Tibial artery (tissue), 4 donors: ENCODE data around the gene SMKR1.

ENCODE experiments used
- DNase-seq, 2 donors: peaks; one replicate each; pipeline ENCODE4 v3.0.0-alpha.2; 2019
- H3K27ac ChIP-seq, 2 donors: fragments of 200-600 bp; sonication (generic) in 1 of 2; 1 replicate in 1 of 2; 2 replicates in 1 of 2; pipeline ENCODE4 v1.5.1; 2018 to 2019; ENCODE audit warnings: mild to moderate bottlenecking in 1 of 2
- H3K27me3 ChIP-seq, 2 donors: fragments of 200-600 bp; sonication (generic) in 1 of 2; one replicate each; pipeline versions ENCODE4 v1.5.1 to v1.6.0; 2016 to 2019
- H3K36me3 ChIP-seq, 3 donors: fragments of 200-600 bp; sonication (generic) in 2 of 3; one replicate each; pipeline ENCODE4 v1.5.1; 2016 to 2019; ENCODE audit warnings: mild to moderate bottlenecking in 2 of 3
- H3K4me1 ChIP-seq, 4 donors: fragments of 200-600 bp; sonication (generic) in 2 of 4; 1 replicate in 3 of 4; 2 replicates in 1 of 4; pipeline ENCODE4 v1.5.1; 2016 to 2019
- H3K4me3 ChIP-seq, 2 donors: fragments of 200-600 bp; sonication (generic) in 1 of 2; 1 replicate in 1 of 2; 2 replicates in 1 of 2; pipeline ENCODE4 v1.5.1; 2018 to 2019; ENCODE audit warnings: mild to moderate bottlenecking in 2 of 2
- H3K9me3 ChIP-seq, 3 donors: fragments of 200-600 bp; sonication (generic) in 1 of 3; one replicate each; pipeline ENCODE4 v1.5.1; 2016 to 2019
- CTCF ChIP-seq, 2 experiments: fragments of 200-600 bp in 1 of 2; fragments of 450-650 bp in 1 of 2; IDR thresholded peaks; one replicate each; pipeline ENCODE4 v1.5.1; 2017 to 2019; ENCODE audit warnings: antibody characterized with exemption in 2 of 2, mild to moderate bottlenecking in 1 of 2, moderate library complexity in 1 of 2
- intact Hi-C: fragments of 100-400 bp; cut with DNase I; formaldehyde crosslinking; loops from one replicate; pipeline ENCODE4 v1.15.0; 2023; ENCODE audit warnings: low total_unique reads

Gene SMKR1

GRCh38 chr7:129499999-129500398 lies 2.3 kb upstream of the SMKR1 start:
- H3K36me3 ChIP-seq: no peaks in the 10 kb centered on the region
- H3K4me3 ChIP-seq: no peak overlapping the region
- TF ChIP-seq CTCF (IDR thresholded peaks at IDR 0.05): no peak
- intact Hi-C loops: no loop called here
- DNase-seq: no peak
- H3K4me1 ChIP-seq: peaks cover 0 to 14% (median 8%) of the 10 kb centered on the region in 4 donors
- no peak overlapping the region for H3K27ac ChIP-seq
- H3K27me3 ChIP-seq: peaks cover 0 to 31% of the 10 kb centered on the region in 2 donors
- no peaks in the 10 kb centered on the region for H3K9me3 ChIP-seq

DNA sequence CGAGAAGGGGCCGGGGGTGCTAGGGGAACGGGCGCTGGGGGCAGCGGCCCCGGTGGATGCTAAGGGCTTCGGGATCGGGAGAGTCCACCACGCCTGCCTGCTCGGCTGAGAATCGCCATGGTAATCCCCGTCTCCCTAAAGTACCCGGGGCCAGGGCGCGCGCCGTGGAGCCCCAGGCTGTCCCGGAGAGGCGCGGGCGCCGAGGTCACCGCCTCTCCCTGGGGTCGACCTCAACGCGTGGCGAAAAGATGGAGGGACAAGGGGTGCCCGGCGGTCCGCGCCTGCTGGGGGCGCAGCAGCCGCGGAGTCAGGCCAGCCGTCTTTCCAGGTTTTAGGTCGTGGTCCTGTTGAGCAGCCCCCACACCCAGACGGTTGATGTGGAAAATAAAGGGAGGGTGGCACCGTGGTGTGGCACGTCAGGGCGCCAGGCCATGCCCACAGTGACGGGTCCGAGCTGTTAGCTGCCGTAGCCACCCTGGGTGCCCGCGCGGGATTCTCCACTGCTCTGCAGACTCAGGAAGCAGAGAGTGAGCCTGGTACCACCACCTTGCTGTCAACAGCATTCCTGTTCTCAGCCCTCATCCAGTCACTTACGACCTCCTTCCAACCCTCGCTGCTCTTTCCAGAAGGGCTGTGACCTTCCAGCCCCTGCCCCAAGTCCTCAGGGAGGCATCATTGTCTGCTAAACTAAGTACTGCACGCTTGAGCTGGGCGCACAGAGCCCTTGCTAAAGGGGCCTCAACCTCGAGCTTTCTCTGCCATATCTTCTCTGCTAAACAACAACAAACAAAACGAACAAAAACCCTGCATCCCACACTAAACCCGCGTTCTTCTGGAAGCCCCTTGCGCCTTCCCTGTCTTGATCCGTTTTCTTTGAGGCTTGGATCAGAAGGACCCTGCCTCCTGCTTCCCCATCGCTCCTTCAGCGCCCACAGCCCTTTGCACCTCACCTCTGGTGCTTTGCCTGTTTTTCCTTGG lies 666 bp downstream of the SMKR1 start:
- Histone ChIP-seq H3K27me3 (peaks cover 0 to 31% of the 10 kb centered on the region in 2 donors), H3K4me1 (peaks cover 0 to 14% (median 8%) of the 10 kb centered on the region in 4 donors), H3K4me3 (peak overlapping the region; percentile 36 to 55), H3K9me3 (no peaks in the 10 kb centered on the region), H3K27ac (no peak overlapping the region), H3K36me3 (no peaks in the 10 kb centered on the region)
- no peak for TF ChIP-seq CTCF (IDR thresholded peaks at IDR 0.05)
- no peak for DNase-seq
- intact Hi-C loops: no loop called here

DNA sequence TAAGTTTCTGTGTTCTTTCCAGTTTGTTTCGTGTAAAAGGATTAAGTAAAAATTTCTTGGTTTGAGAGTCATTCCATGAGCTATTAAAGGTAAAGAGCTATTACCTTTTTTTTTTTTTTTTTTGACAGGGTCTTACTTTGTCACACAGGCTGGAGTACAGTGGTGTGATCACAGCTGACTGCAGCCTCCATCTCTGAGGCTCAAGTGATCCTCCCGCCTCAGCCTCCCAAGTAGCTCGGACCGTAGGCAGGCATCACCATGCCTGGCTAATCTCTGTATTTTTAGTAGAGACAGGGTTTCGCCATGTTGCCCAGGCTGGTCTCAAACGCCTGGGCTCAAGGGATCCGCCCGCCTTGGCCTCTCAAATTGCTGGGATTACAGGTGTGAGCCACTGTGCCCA lies 1.4 kb downstream of the SMKR1 start:
- Histone ChIP-seq H3K36me3 (no peaks in the 10 kb centered on the region), H3K9me3 (no peaks in the 10 kb centered on the region), H3K4me3 (no peak overlapping the region), H3K27me3 (peaks cover 0 to 31% of the 10 kb centered on the region in 2 donors), H3K27ac (no peak overlapping the region), H3K4me1 (peaks cover 0 to 14% (median 8%) of the 10 kb centered on the region in 4 donors)
- intact Hi-C loops: no loop called here
- TF ChIP-seq CTCF (IDR thresholded peaks at IDR 0.05): no peak
- DNase-seq: no peak

DNA sequence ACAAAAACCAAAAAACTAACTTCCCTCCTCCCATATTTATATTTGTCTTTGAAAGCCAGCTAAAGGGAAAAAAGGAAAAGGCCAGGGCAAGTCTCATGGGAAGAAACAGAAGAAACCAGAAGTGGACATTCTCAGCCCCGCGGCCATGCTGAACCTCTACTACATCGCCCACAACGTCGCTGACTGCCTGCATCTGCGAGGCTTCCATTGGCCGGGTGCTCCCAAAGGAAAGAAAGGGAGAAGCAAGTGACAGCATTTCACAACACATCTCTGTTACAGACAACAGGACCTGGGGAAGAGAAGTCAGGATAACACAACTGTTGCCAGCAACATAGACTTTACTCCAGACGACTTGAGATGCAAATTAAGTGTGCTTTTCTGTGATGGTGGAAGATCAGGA lies 9.9 kb downstream of the SMKR1 start:
- Histone ChIP-seq H3K4me1 (no peaks in the 10 kb centered on the region), H3K4me3 (no peak overlapping the region), H3K27ac (no peak overlapping the region), H3K36me3 (no peaks in the 10 kb centered on the region), H3K27me3 (peaks cover 0 to 17% of the 10 kb centered on the region in 2 donors), H3K9me3 (no peaks in the 10 kb centered on the region)
- DNase-seq: no peak
- intact Hi-C loops: no loop called here
- no peak for TF ChIP-seq CTCF (IDR thresholded peaks at IDR 0.05)

GRCh38 chr7:129513546-129513945 lies 11.2 kb downstream of the SMKR1 start:
- no peak for TF ChIP-seq CTCF (IDR thresholded peaks at IDR 0.05)
- Histone ChIP-seq H3K9me3 (no peaks in the 10 kb centered on the region), H3K4me3 (no peak overlapping the region), H3K4me1 (no peaks in the 10 kb centered on the region), H3K36me3 (no peaks in the 10 kb centered on the region), H3K27ac (no peak overlapping the region), H3K27me3 (peaks cover 0 to 17% of the 10 kb centered on the region in 2 donors)
- no peak for DNase-seq
- intact Hi-C loops: no loop called here
